Peyer's patch (tissue), 4 donors: ENCODE data around the gene BLMH. TPM values are rescaled to one million over a fixed set of nuclear protein-coding genes. Genes with fewer than 3 reads are reported as not detected.
"Not testable (repeated sequence)": the region's sequence is repeated elsewhere in the genome, so short reads cannot be mapped to it uniquely, and the experiment has no call there.

ENCODE experiments used
- DNase-seq, 3 donors: peaks; one replicate each; pipeline ENCODE4 v3.0.0-alpha.2; 2017 to 2019
- H3K27ac ChIP-seq, 4 donors: fragments of 200-600 bp; sonication (generic); one replicate each; pipeline ENCODE4 v1.5.1; 2016 to 2019
- H3K27me3 ChIP-seq, 2 donors: fragments of 200-600 bp; sonication (generic); one replicate each; pipeline ENCODE4 v1.5.1; 2019
- H3K36me3 ChIP-seq, 3 donors: fragments of 200-600 bp; sonication (generic); one replicate each; pipeline ENCODE4 v1.5.1; 2016 to 2019
- H3K4me1 ChIP-seq, 4 donors: fragments of 200-600 bp; sonication (generic); one replicate each; pipeline ENCODE4 v1.5.1; 2016 to 2019
- H3K4me3 ChIP-seq, 4 donors: fragments of 200-600 bp; sonication (generic); 1 replicate in 3 of 4; 2 replicates in 1 of 4; pipeline ENCODE4 v1.5.1; 2016 to 2019; ENCODE audit warnings: mild to moderate bottlenecking in 1 of 4
- H3K9me3 ChIP-seq, 4 donors: fragments of 200-600 bp; sonication (generic); one replicate each; pipeline ENCODE4 v1.5.1; 2016 to 2019; ENCODE audit warnings: mild to moderate bottlenecking in 1 of 4
- CTCF ChIP-seq, 6 experiments: fragments of 450-650 bp in 4 of 6; fragments of 200-600 bp in 2 of 6; sonication (generic) in 1 of 6; IDR thresholded peaks; one replicate each; pipeline ENCODE4 v1.5.1; 2017 to 2019; ENCODE audit warnings: antibody characterized with exemption in 6 of 6, mild to moderate bottlenecking in 3 of 6, moderate library complexity in 1 of 6
- POLR2A ChIP-seq, 2 donors: fragments of 450-650 bp; IDR thresholded peaks; one replicate each; pipeline ENCODE4 v1.5.1; 2017; ENCODE audit warnings: antibody characterized with exemption in 2 of 2, mild to moderate bottlenecking in 2 of 2, moderate library complexity in 2 of 2
- total RNA-seq, 4 donors: library from RNA; depleted of rRNA; stranded (reverse); fragments of >200 nt; gene quantifications; one replicate each; pipeline ENCODE4 v1.1.0, GENCODE V29; 2016

Gene BLMH
- total RNA-seq, 4 donors from 2014 or later, result 19.4 to 49.5 (median 31.3) TPM

GRCh38 chr17:30210366-30210765 lies 81.4 kb downstream of the BLMH start:
- DNase-seq, result no peak
- no peak for TF ChIP-seq POLR2A (IDR thresholded peaks at IDR 0.05)
- no peak for TF ChIP-seq CTCF (IDR thresholded peaks at IDR 0.05)
- H3K9me3 ChIP-seq, result no peaks in the 10 kb centered on the region
- H3K4me1 ChIP-seq, result no peaks in the 10 kb centered on the region
- no peak overlapping the region for H3K4me3 ChIP-seq
- no peak overlapping the region for H3K27ac ChIP-seq
- H3K36me3 ChIP-seq, result peaks cover 0 to 24% (median 0%) of the 10 kb centered on the region in 3 donors
- no peaks in the 10 kb centered on the region for H3K27me3 ChIP-seq

- H3K27ac ChIP-seq, result no peak overlapping the region
- H3K9me3 ChIP-seq, result no peaks in the 10 kb centered on the region
- no peak for TF ChIP-seq CTCF (IDR thresholded peaks at IDR 0.05)
- TF ChIP-seq POLR2A (IDR thresholded peaks at IDR 0.05), result no peak
- no peaks in the 10 kb centered on the region for H3K27me3 ChIP-seq
- no peak for DNase-seq
- peaks cover 0 to 24% (median 0%) of the 10 kb centered on the region in 3 donors for H3K36me3 ChIP-seq
- H3K4me3 ChIP-seq, result no peak overlapping the region
- H3K4me1 ChIP-seq, result no peaks in the 10 kb centered on the region
These were observed 81.8 kb downstream of the BLMH start for GRCh38 chr17:30209930-30210329.

- no peaks in the 10 kb centered on the region for H3K9me3 ChIP-seq
- H3K4me1 ChIP-seq, result no peaks in the 10 kb centered on the region
- no peak for DNase-seq
- TF ChIP-seq CTCF (IDR thresholded peaks at IDR 0.05), result no peak
- no peak for TF ChIP-seq POLR2A (IDR thresholded peaks at IDR 0.05)
- no peak overlapping the region for H3K4me3 ChIP-seq
- no peaks in the 10 kb centered on the region for H3K27me3 ChIP-seq
- H3K36me3 ChIP-seq, result peaks cover 0 to 24% (median 0%) of the 10 kb centered on the region in 3 donors
- H3K27ac ChIP-seq, result no peak overlapping the region
These were observed 83.5 kb downstream of the BLMH start for GRCh38 chr17:30208214-30208613.

GRCh38 chr17:30207655-30208054 lies 84.1 kb downstream of the BLMH start:
- Histone ChIP-seq H3K4me3 (no peak overlapping the region), H3K4me1 (no peaks in the 10 kb centered on the region), H3K9me3 (no peaks in the 10 kb centered on the region), H3K36me3 (peaks cover 0 to 24% (median 0%) of the 10 kb centered on the region in 3 donors), H3K27ac (no peak overlapping the region), H3K27me3 (no peaks in the 10 kb centered on the region)
- TF ChIP-seq POLR2A (IDR thresholded peaks at IDR 0.05) (no peak), CTCF (IDR thresholded peaks at IDR 0.05) (no peak)
- DNase-seq, result no peak

GRCh38 chr17:30203471-30203981 lies 88.2 kb downstream of the BLMH start:
- H3K4me1 ChIP-seq, result no peaks in the 10 kb centered on the region
- peaks cover 0 to 12% (median 0%) of the 10 kb centered on the region in 3 donors for H3K36me3 ChIP-seq
- H3K27me3 ChIP-seq, result no peaks in the 10 kb centered on the region
- no peaks in the 10 kb centered on the region for H3K9me3 ChIP-seq
- no peak overlapping the region for H3K27ac ChIP-seq
- DNase-seq, result no peak
- no peak for TF ChIP-seq POLR2A (IDR thresholded peaks at IDR 0.05)
- no peak for TF ChIP-seq CTCF (IDR thresholded peaks at IDR 0.05)
- no peak overlapping the region for H3K4me3 ChIP-seq

- H3K4me1 ChIP-seq, H3K36me3 ChIP-seq, H3K27me3 ChIP-seq, DNase-seq, H3K4me3 ChIP-seq, H3K9me3 ChIP-seq, H3K27ac ChIP-seq: not testable (repeated sequence)
These were observed 91.1 kb downstream of the BLMH start for GRCh38 chr17:30200656-30201055.
